ENCODE data around the gene CASQ1. TPM values are rescaled to one million over a fixed set of nuclear protein-coding genes. Genes with fewer than 3 reads are reported as not detected.

CASQ1 gene
- total and polyA plus RNA-seq, 8 donors: 0.17 to 0.71 (median 0.29) TPM; not detected in 1

DNA sequence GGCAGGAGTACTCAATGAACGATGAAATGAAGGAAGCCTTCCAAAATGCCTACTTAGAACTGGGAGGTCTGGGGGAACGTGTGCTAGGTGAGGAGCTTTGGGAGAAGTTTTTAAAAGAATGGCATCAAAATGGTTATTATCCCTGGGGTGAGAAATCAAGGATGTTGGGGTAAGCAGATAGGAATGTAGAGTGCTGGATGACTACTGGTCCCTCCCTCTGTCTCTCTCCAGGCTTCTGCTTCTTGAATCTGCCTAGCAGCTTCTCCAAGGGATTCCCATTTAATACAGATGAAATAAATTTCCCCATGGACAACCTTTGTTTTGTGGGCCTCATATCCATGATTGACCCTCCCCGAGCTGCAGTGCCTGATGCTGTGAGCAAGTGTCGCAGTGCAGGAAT lies 19.0 kb upstream of the CASQ1 start:
- intact Hi-C loops (cut with DNase I): no loop called here

GRCh38 chr1:160171980-160172379 lies 18.4 kb upstream of the CASQ1 start:
- Histone ChIP-seq H3K27me3 (peaks cover 0 to 4% of the 10 kb centered on the region in 2 donors), H3K27ac (no peak overlapping the region), H3K36me3 (no peaks in the 10 kb centered on the region), H3K4me3 (no peak overlapping the region), H3K4me1 (no peaks in the 10 kb centered on the region), H3K9me3 (no peaks in the 10 kb centered on the region)
- TF ChIP-seq, protein P1, sequence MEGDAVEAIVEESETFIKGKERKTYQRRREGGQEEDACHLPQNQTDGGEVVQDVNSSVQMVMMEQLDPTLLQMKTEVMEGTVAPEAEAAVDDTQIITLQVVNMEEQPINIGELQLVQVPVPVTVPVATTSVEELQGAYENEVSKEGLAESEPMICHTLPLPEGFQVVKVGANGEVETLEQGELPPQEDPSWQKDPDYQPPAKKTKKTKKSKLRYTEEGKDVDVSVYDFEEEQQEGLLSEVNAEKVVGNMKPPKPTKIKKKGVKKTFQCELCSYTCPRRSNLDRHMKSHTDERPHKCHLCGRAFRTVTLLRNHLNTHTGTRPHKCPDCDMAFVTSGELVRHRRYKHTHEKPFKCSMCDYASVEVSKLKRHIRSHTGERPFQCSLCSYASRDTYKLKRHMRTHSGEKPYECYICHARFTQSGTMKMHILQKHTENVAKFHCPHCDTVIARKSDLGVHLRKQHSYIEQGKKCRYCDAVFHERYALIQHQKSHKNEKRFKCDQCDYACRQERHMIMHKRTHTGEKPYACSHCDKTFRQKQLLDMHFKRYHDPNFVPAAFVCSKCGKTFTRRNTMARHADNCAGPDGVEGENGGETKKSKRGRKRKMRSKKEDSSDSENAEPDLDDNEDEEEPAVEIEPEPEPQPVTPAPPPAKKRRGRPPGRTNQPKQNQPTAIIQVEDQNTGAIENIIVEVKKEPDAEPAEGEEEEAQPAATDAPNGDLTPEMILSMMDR (IDR thresholded peaks at IDR 0.05): no peak
- ATAC-seq: no peak
- no peak for DNase-seq
- intact Hi-C loops (cut with DNase I): no loop called here

More for the DNA sequence above, 19.0 kb upstream of the CASQ1 start:
- DNase-seq (no peak), ATAC-seq (no peak)
- Histone ChIP-seq H3K4me1 (peaks cover 0 to 4% of the 10 kb centered on the region in 2 donors), H3K27ac (no peak overlapping the region), H3K4me3 (no peak overlapping the region), H3K9me3 (no peaks in the 10 kb centered on the region), H3K36me3 (no peaks in the 10 kb centered on the region), H3K27me3 (peaks cover 0 to 6% of the 10 kb centered on the region in 2 donors)
- TF ChIP-seq, protein P1 (IDR thresholded peaks at IDR 0.05): no peak

- Histone ChIP-seq H3K27ac (no peak overlapping the region), H3K4me1 (no peaks in the 10 kb centered on the region), H3K9me3 (no peaks in the 10 kb centered on the region), H3K4me3 (no peak overlapping the region), H3K27me3 (no peaks in the 10 kb centered on the region), H3K36me3 (no peaks in the 10 kb centered on the region)
- TF ChIP-seq, protein P1 (IDR thresholded peaks at IDR 0.05): no peak
- no peak for ATAC-seq
- intact Hi-C loops (cut with DNase I): no loop called here
- DNase-seq: no peak
Observed at GRCh38 chr1:160177231-160177630, 13.1 kb upstream of the CASQ1 start.

DNA sequence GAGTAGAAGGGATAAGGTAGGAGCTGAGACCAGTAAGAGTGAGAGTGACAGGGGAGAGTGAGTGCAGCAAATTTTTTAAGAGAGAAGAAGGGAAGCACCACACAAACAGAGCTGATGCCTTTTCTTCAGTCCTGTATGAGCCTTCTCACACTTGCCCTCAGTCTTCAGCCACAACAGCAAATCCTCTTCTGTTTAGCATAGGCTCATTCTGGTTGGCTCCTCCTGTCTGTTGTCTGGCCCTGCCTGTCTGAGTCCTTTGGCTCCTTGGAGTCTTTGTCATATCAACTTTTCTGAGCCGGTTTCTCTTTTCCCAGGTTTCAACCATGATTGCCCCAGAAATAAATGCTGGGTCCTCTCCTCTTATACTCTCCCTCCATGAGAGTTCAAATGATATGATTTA lies 12.7 kb upstream of the CASQ1 start:
- H3K36me3 ChIP-seq: no peaks in the 10 kb centered on the region
- no peaks in the 10 kb centered on the region for H3K4me1 ChIP-seq
- H3K27ac ChIP-seq: no peak overlapping the region
- H3K4me3 ChIP-seq: no peak overlapping the region
- no peaks in the 10 kb centered on the region for H3K9me3 ChIP-seq
- no peaks in the 10 kb centered on the region for H3K27me3 ChIP-seq
- intact Hi-C loops (cut with DNase I): no loop called here
- ATAC-seq (no peak), DNase-seq (no peak)
- TF ChIP-seq, protein P1 (IDR thresholded peaks at IDR 0.05): no peak

- Histone ChIP-seq H3K4me3 (no peak overlapping the region), H3K4me1 (no peaks in the 10 kb centered on the region), H3K27me3 (no peaks in the 10 kb centered on the region), H3K9me3 (no peaks in the 10 kb centered on the region), H3K27ac (no peak overlapping the region), H3K36me3 (no peaks in the 10 kb centered on the region)
- no peak for DNase-seq
- intact Hi-C loops (cut with DNase I): no loop called here
- TF ChIP-seq, protein P1 (IDR thresholded peaks at IDR 0.05): no peak
- ATAC-seq: no peak
Observed at GRCh38 chr1:160178731-160179130, 11.6 kb upstream of the CASQ1 start.
